RWPE2 (cell line): Measurements from ENCODE around the gene SYNGAP1.

Experiments used
- ATAC-seq: fragments of 200-7000 bp; cut with Tn5 transposase; 3 replicates; pipeline ENCODE4 v1.9.1; 2021; ENCODE audit warnings: low read depth
- DNase-seq: peaks from one replicate; pipeline ENCODE4 v3.0.0-alpha.2; 2020; ENCODE audit warnings: low spot score
- H3K27ac ChIP-seq: fragments of 450-650 bp; 2 replicates; pipeline ENCODE4 v1.5.1; 2017; ENCODE audit warnings: mild to moderate bottlenecking; ENCODE audit not compliant: poor library complexity, severe bottlenecking
- H3K27me3 ChIP-seq: fragments of 250-450 bp; sonication (Bioruptor Pico); 2 replicates; pipeline ENCODE4 v1.5.1; 2021; ENCODE audit warnings: mild to moderate bottlenecking, moderate library complexity; ENCODE audit not compliant: insufficient read depth, poor library complexity, severe bottlenecking
- H3K36me3 ChIP-seq: fragments of 250-450 bp; sonication (Bioruptor Pico); 2 replicates; pipeline ENCODE4 v1.5.1; 2020; ENCODE audit warnings: low read depth, mild to moderate bottlenecking, moderate library complexity
- H3K4me1 ChIP-seq: fragments of 250-450 bp; sonication (Bioruptor Pico); 2 replicates; pipeline ENCODE4 v1.5.1; 2021; ENCODE audit warnings: mild to moderate bottlenecking, moderate library complexity; ENCODE audit not compliant: insufficient read depth, poor library complexity, severe bottlenecking
- H3K4me3 ChIP-seq: fragments of 250-450 bp; sonication (Bioruptor Pico); 2 replicates; pipeline ENCODE4 v1.5.1; 2021; ENCODE audit warnings: mild to moderate bottlenecking, moderate library complexity; ENCODE audit not compliant: severe bottlenecking
- H3K9me3 ChIP-seq: fragments of 250-450 bp; sonication (Bioruptor Pico); 2 replicates; pipeline ENCODE4 v1.5.1; 2021; ENCODE audit warnings: mild to moderate bottlenecking, moderate library complexity; ENCODE audit not compliant: severe bottlenecking
- TF ChIP-seq, protein P1 (sequence below): fragments of 450-650 bp; IDR thresholded peaks from one replicate; pipeline ENCODE4 v1.5.1; 2017; ENCODE audit warnings: mild to moderate bottlenecking, moderate library complexity; ENCODE audit not compliant: poor library complexity, severe bottlenecking

SYNGAP1 gene

DNA sequence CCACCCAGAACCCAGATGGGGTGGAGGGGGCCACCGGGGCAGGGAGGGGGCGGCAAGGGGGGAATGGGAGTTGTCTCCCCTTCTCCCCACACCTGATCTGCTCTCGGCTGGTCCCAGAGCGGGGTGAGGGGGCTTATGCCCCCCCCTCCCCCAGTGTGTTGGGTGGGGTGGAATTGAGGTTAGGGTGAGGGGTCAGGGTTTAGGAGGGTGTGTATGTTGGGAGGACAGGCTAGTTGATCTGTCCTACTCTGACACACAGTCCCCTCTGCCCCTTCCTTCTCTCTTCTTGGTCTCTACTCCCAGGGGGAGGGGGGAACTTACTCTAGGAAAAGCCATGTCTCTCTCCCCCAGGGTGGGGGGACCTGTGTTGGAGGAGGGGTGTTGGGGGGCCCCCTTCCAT is 32.6 kb downstream of the SYNGAP1 start:
- Histone ChIP-seq H3K27ac (no peak overlapping the region), H3K4me1 (peaks cover 3% of the 10 kb centered on the region), H3K9me3 (no peaks in the 10 kb centered on the region), H3K4me3 (no peak overlapping the region), H3K36me3 (peaks cover 17% of the 10 kb centered on the region), H3K27me3 (no peaks in the 10 kb centered on the region)
- TF ChIP-seq, protein P1, sequence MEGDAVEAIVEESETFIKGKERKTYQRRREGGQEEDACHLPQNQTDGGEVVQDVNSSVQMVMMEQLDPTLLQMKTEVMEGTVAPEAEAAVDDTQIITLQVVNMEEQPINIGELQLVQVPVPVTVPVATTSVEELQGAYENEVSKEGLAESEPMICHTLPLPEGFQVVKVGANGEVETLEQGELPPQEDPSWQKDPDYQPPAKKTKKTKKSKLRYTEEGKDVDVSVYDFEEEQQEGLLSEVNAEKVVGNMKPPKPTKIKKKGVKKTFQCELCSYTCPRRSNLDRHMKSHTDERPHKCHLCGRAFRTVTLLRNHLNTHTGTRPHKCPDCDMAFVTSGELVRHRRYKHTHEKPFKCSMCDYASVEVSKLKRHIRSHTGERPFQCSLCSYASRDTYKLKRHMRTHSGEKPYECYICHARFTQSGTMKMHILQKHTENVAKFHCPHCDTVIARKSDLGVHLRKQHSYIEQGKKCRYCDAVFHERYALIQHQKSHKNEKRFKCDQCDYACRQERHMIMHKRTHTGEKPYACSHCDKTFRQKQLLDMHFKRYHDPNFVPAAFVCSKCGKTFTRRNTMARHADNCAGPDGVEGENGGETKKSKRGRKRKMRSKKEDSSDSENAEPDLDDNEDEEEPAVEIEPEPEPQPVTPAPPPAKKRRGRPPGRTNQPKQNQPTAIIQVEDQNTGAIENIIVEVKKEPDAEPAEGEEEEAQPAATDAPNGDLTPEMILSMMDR = no peak
- no peak for ATAC-seq
- no peak for DNase-seq

DNA sequence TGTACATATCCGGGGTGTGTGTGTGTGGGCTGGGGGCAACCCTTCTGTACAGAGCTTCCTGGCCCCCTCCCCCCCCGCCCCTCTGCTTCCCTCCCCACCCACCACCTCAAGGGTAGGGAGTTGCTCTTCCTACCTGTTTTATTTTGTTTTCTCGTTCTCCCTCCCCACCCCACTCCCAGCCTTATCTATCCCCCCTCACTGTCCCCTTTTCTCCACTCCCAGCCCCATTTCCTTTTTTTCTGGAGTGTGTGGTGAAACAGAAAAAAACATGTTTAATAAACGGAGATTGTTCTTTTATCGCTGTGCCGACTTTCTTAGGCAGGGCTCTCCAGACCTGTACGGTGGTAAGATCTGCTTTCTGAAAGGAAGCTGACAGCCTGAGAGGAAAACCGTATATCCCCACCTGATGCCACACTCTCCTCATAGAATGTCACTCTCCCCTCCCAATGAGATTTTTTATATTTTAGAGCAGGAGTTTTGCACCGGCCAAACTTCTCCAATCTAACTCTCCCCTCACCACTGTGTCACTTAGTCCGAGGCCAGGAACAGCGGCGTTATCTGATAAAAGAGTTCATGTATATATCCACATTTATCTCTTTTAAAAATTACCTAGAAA is 33.6 kb downstream of the SYNGAP1 start:
- Histone ChIP-seq H3K27ac (peak overlapping the region; percentile 32), H3K36me3 (peaks cover 17% of the 10 kb centered on the region), H3K27me3 (no peaks in the 10 kb centered on the region), H3K9me3 (no peaks in the 10 kb centered on the region), H3K4me3 (peak overlapping the region; percentile 54), H3K4me1 (peaks cover 3% of the 10 kb centered on the region)
- DNase-seq (no peak), ATAC-seq (no peak)
- TF ChIP-seq, protein P1 = no peak

DNA sequence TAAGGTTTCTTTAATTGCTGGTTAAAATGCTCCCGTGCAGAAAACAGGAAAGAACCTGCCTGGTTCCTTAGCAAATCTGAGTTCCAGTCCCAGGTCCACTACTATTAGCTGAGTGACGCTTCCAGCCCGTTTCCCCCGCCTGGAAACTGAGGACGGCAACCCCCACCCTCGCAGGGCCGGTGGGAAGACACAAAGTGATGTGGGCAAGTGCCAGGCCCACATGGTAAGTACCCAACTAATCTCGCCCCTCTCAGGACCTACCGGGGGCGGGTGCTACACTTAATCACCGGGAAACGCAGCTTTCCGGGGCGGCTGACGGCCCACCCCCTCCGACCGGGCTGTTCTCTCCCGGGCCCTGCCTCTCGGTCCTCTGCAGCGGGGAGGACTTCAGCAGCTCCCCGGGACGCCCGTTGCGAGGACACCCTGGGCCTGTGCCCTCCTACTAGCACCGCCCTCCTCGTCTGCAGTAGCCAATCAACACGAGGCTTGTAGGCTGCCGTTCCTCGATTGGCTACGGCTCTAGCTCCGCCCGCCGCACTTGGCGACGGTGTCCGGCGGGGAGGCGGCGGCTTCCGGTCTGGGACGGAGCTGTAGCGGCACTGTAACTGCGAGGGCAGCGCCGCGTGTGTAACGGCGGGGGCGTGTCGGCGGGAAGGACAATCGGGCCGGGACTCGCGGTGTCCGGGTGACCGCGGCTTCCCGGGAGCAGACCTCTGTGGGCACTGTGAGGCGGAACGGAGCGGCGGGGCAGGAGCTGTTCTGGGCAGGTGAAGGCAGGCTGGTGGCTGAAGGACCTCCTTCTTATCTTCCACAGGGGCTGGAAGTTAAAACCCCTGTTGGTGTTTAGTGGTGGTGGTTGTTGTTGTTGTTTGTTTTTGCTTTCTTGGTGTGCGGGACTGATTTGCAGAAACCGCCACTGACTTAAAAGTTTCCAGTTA is 34.4 kb downstream of the SYNGAP1 start, which contains the start of gene ZBTB9:
Gene ZBTB9, plus strand, starts transcription at position 568 of the 938 bp plus-strand sequence. CDS start 525 bp downstream, outside the sequence.
- peaks cover 17% of the 10 kb centered on the region for H3K36me3 ChIP-seq
- H3K4me3 ChIP-seq = peak within 1 kb of the TSS; percentile 54
- H3K9me3 ChIP-seq = no peaks in the 10 kb centered on the region
- DNase-seq (peak; percentile 94), ATAC-seq (peak; percentile 99)
- TF ChIP-seq, protein P1 = no peak
- peak within 1 kb of the TSS; percentile 32 for H3K27ac ChIP-seq
- peaks cover 3% of the 10 kb centered on the region for H3K4me1 ChIP-seq
- no peaks in the 10 kb centered on the region for H3K27me3 ChIP-seq

DNA sequence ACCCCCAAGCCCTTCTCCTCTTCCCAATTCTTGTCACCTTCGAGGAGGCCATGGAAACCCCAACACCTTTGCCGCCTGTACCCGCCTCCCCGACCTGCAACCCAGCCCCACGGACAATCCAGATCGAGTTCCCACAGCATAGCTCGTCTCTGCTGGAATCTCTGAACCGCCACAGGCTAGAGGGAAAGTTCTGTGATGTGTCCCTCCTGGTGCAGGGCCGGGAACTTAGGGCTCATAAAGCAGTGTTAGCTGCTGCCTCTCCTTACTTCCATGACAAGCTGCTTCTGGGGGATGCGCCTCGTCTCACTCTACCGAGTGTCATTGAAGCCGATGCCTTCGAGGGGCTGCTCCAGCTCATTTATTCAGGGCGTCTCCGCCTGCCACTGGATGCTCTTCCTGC is 35.2 kb downstream of the SYNGAP1 start:
- Histone ChIP-seq H3K9me3 (no peaks in the 10 kb centered on the region), H3K27me3 (no peaks in the 10 kb centered on the region), H3K4me3 (peak overlapping the region; percentile 54), H3K36me3 (peaks cover 17% of the 10 kb centered on the region), H3K27ac (peak overlapping the region; percentile 32), H3K4me1 (peaks cover 3% of the 10 kb centered on the region)
- DNase-seq = no peak
- TF ChIP-seq, protein P1 = no peak
- ATAC-seq = no peak
